DMS114 treated with DMSO at 0.1 percent for 48 hours (cell line): ENCODE results near the gene LRRFIP1.

Experiments
- DNase-seq: peaks from one replicate; lab custom pipeline; 2025; ENCODE audit not compliant: unreplicated experiment; lab: John Stamatoyannopoulos, UW

Gene LRRFIP1

DNA sequence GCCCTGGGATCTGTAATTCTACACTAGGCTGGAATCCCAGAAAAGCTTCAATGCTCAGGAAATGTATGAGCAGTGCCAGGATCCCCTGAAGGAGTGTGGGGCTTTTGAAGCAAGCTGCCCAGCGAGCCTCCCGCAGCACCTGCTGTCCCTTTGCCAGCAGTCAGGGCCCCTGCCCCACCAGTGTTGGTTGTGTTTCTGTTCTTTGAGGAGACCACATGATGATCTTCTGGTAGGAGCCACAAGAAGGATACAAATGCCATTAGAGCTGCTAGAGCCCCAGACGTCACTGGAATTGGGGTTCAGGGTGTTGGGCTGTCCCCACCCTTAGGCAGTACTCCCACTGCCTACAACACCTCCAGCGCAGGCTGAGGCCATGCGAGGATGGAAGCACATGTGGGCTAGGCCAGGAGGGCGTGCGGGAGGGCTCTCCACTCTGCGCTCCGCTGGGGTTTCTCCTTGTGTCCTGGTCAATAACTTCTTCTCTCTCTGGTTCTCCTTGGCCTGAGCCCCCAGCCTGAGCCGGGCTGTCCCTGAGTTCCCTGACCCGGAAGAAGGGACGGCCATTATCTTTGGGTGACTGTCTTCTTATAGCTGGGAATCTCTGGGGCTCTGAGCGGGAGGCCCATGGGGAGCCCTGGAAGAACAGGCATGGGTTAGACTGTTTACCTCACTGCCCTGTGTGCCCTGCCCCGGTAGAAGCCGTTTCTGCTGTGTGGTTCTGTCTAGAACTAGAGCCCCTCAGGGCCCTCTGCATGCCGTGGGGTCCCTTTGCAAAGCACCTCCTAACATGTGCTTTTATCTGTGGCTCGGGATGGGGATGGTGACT lies 73.9 kb downstream of the LRRFIP1 start:
- no peak for DNase-seq

DNA sequence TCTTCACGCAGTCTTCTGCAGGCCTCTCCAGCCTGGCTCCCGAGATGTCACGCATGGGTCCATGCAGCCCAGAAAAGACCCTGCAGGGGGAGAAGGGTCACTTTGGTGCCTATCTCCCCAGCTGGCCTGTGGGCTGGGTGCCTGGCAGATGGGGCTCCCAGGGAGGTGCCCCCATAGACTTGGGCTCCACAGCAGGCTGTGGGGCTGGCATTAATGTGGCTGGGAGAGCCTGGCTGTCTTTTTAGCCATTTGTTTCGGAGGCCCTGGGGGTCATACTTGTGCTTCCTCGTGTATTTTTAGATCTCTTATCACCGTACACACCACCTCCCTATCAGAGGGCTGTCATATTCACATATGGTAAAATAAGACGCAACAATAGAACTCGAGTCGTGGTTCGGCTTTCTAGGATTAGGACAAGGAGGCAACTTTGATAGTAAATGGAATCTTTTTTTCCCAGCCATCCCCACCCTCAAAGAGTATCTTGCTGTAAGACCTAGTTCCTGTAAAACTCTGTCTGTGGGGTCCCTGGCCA lies 74.5 kb downstream of the LRRFIP1 start:
- DNase-seq: no peak

DNA sequence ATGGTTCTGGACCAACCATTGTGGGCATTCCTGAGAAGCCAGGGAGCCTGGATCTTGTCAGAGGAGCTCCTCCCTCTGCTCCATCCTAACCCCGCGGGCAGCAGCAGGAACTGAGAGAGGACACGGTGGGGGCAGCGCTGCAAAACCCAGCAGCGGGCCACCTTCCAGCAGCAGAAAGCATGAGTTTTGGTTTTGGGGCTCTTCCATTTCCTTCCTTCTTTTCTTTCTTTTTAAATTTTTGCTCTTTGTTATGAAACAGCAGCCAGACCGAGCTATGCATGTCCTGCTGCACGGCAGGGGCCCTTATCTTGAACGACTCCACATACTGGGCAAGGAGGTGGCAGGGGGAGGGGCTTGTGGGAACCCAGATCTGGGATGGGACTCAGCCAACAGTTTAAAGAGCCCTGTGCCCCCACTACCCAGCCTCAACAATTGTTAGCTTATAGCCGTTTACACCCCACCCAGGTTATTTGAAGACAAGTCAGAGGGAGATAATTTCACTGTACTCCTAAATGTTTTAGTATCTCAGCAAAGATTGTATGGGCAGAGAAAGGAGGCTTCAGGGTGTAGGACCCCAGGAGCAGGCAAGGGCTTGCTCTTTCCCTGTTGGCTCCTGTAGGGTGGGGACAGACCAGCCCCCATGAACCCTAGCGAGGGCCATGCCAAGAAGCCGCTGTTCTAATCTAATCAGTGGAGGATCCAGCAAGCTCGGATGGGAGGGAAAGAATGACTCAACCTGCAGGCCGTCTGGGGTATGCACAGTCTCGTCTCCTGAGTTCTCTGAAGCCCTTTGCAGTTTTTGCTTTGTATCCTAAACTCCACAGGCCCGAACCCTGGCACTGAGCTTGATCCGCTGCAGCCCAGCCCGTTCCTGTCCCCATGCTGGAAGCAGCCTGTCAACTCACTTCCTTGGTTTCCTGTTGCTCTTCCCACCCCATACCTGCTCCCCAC lies 75.3 kb downstream of the LRRFIP1 start:
- DNase-seq: no peak

- no peak for DNase-seq
Measured at GRCh38 chr2:237704501-237705434, 77.4 kb downstream of the LRRFIP1 start.

DNA sequence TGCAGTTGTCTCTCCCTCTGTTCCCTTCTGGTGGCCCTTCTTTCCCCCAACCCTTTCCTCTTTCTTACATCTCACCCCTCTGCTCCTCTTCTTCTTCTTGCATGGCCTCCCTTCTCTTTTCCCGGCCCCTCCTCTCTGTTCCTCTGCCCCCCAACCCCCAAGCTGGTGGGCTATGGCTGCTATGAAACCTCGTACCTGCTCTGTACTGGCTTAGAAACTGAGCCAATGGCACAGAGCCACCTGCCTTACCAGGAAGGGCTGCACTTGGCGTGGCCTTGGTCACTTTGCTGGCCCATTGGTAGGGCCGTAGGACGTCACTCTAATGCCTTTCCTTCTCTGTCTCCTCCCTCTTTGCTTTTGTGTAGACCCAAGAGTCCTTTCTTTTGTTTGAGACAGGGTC lies 78.9 kb downstream of the LRRFIP1 start:
- DNase-seq: no peak

DNA sequence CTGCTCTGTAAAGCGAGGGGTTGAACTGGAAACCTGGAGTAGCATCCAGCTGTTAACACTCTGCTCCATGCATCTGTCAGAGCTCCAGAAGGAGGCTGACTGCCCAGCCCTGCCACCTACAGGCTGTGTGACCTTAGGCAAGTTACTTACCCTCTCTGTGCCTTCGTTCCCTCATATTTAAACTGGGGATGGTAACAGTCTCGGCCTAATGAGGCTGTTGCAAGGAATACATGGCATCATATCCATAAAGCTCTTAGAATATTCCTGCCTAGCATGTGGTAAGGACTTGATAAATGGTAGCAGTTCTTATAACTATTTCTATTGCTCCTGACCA lies 80.6 kb downstream of the LRRFIP1 start:
- DNase-seq: no peak

GRCh38 chr2:237708491-237708890 lies 81.1 kb downstream of the LRRFIP1 start:
- no peak for DNase-seq

- DNase-seq: no peak
Measured at GRCh38 chr2:237708961-237709360, 81.6 kb downstream of the LRRFIP1 start.

DNA sequence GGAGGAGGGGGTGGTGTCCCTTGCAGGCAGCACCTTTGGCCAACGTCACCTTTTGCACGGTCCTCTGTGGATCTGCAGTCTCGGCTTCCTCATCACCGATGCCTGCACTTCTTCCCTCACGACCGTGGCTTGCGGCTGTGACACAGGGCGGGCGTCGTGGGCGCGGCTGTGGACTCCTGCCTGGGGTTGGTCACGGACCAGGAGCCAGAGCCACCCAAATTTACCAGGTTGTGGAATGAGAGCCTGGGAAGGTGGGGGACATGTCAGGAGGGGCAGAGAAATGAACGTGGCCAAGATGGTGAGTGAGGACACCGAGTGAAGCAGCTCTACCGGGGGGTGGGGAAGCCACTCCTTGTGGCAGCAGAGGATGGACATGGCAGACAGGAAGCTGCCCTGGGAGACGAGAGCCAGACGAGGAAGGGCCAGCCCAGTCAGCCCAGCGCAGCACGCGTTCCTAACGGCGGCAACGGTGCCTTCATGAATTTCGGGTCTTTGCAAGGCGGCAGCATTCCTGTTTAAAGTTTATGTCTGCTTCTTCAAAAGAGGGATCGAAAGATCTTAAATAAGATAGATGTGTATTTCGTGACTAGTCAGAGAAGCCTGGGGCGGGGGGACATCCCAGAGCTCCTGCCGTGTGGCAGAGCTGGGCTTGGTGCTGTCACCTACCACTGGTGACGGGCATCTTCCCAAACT lies 84.2 kb downstream of the LRRFIP1 start:
- DNase-seq: no peak

DNA sequence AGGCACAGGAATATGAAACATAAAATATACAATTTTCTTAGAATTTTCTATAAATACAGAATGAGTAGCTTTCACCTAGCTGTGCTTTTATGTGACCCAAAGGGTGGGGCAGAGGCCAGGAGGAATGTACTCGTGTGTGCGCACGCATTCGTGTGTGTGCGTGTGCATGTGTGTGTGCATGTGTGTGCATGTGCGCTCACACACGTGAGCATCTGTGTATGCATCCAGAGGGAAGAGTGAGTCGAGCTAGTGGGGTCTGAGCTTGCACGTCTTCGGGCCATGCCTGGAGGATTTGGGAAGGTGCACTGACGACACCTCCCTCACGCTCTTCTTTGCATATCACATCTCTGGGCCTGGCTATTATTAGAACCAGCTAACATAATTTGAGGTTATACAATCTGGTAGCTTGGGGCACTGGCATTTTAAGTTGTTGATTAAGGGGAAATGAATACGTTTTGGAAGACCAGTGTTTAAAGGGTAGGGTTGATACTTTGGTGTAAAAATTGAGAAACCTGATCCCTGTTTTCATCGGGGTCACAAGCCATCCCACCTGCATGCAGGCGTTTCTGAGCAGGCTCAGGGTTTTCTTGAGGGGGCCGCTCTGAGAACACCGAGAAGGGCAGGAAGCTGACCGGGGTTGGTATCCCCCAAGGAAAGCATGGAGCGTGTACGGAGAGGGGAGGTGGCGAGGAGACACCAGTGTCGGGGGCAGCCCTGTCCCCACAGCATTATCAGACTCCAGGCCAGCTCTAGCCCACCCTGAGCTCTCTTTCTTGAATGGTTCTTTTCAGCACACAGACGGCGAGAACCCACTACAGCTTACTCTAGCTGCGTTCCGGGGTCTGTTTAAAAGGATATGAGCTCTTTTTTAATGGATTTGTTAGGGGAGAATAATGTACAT lies 85.3 kb downstream of the LRRFIP1 start:
- no peak for DNase-seq

DNA sequence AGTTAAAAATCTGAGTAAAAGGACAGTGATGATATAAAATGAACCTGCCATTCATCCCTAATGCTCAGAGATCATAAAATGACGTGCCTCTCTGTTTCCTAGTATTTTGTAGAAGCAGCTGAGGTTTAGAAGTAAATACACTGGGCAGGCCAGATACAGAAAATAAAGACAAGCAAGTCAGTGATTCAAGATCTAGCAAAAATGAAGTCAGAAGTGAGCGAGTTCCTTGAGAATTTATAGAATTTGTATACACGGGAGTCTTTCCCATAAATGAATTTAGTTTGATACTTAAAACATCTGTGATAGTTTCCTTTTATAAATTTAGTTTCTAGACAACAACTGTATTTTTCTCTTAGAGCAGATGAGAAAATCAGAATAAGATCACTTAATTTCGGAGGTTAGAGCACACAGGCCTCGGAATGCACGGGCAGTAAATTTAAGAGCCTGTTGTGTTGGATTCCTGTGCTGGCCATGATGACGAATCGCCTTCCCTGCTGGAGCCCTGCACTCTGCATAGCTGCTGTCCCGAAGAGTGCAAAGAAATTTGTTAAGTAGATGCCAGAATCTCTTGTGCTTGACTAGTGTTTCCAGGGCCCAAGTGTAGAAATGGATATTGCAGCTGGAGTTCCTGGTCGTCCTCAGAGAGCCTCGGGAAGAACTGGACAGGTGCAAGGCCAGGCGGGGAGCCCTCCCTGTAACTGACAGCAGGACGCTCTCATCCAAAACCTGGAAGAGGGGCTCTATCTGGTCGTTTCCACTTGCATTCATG lies 87.5 kb downstream of the LRRFIP1 start:
- no peak for DNase-seq

DNA sequence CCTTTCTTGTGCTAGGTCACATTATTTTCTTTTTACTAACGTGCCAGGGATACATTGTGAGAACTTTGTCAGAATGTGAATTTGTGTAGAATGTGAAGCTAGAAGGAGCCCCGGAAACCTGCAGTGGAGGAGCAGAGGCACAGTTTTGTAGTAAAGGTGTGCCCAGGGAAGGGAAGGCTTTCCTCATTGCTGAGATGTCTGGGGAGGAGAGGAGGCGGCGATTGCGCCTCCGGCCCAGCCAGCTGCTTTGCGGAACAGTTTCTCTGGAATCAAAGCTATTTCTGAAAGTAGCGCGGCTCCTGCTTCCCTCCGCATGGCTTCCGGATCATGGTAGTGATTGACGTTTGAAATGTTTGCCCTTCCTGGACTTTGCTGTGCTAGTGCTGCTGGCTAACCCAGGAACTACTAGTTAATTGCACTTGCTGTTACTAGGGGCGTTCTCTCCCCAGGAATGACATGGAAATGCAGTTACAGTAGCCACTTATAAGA lies 88.1 kb downstream of the LRRFIP1 start:
- DNase-seq: no peak

GRCh38 chr2:237716011-237716410 lies 88.6 kb downstream of the LRRFIP1 start:
- no peak for DNase-seq

DNA sequence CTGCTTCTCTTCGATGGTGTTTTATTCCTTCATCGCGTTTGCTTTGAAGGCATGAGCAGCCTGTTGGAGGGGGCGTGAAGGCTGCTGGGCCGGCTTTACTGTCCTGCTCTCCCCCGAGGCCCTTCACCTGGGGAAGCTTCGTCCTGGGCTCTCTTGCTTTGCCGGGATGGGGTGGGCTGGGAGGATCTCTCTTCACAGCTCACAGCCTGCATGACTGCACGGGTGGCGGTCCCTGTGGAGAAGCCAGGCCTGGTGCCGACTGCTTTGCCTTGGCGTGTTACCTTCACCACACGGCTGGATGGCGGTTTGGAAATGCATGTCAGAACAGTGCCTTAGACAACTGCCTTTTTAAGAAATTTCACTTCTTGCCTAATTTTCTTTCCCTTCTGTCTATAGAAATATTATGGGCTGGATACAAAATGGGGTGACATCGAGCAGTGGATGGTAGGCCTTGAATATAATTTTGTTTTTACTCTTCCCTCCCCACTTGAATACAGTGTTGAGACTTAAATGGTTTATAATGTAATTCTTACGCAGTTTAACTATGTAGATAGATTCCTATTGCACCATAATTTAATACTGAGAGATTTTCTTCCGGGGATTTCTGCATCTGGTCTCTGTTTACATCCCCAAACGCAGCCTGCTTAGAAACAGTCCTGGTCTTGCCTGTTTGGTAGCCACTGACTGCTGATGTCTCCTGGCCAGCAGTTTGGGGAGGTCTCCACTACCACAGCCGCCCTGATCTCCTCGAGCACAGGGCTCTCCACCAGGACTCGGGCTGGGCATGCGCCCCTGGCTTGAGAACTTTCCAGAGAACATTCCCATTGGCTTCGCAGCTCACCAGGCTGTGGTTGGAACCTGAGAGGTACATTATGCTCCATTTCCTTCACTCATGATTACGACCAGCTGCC lies 90.2 kb downstream of the LRRFIP1 start:
- DNase-seq: no peak

DNA sequence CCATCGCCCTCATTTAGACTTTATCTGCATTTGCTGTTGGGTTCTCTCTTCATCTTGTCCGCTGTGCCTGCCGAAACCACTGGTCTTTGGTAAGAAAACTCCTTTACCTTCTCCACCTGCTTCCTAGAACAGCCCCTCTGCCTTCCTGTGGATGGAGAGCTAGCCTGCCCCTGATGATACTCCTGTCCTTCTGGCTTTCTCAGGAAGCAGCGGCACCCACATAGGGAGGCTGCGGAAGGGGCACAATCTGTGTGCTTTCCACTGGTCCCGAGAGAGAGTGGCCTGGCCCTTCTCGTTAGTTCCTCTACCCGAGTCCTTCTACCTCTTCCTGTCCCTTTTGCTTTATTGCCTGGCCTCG lies 90.9 kb downstream of the LRRFIP1 start:
- DNase-seq: no peak

GRCh38 chr2:237720444-237720843 lies 93.1 kb downstream of the LRRFIP1 start:
- DNase-seq: no peak

GRCh38 chr2:237720957-237721356 lies 93.6 kb downstream of the LRRFIP1 start:
- no peak for DNase-seq
